HepG2 (cell line): ENCODE results near the gene FAM20A. TPM values are rescaled to one million over a fixed set of nuclear protein-coding genes. Genes with fewer than 3 reads are reported as not detected.

Source experiments
- ATAC-seq: fragments of 200-7000 bp; cut with Tn5 transposase; 3 replicates; pipeline ENCODE4 v1.9.1; 2020; ENCODE audit warnings: mild to moderate bottlenecking, moderate library complexity
- BruUV-seq: library from RNA; stranded (reverse); fragments of 400-500 nt; replicated peaks from 2 replicates; lab custom pipeline; 2021; lab: Mats Ljungman, UMichigan
- CTCF ChIA-PET: fragments of 300-600 bp; formaldehyde crosslinking; extraction: SDS; loops from one replicate; lab custom pipeline; 2021; ENCODE audit warnings: low total read pairs, inconsistent platforms, low intra/inter-chr PET ratio; lab: Yijun Ruan, JAX
- POLR2A ChIA-PET: fragments of 350-600 bp; sonication (Branson Sonifier 250); formaldehyde crosslinking; loops from one replicate; lab custom pipeline; 2020; ENCODE audit warnings: antibody characterized with exemption, inconsistent platforms; lab: Yijun Ruan, JAX
- DNase-seq: peaks from one replicate; pipeline ENCODE4 v3.0.0-alpha.2; 2015; ENCODE audit warnings: low spot score
- FAIRE-seq: peaks from 3 replicates; lab custom pipeline; 2011; peaks lifted over from hg19 to GRCh38; lab: Jason Lieb, UNC
- H2AFZ ChIP-seq: one replicate; pipeline ENCODE4 v1.6.1; 2011; ENCODE audit warnings: low read length, inconsistent platforms
- H3K27ac ChIP-seq: fragments of 300-600 bp; 3 replicates; pipeline ENCODE4 v1.8.0; 2011; ENCODE audit warnings: mixed run types, mild to moderate bottlenecking, mixed read lengths, low read length, inconsistent platforms; ENCODE audit not compliant: insufficient read depth; ENCODE audit errors: extremely low read length
- H3K27me3 ChIP-seq, 2 experiments: fragments of 200-600 bp in 1 of 2; 2 replicates in 1 of 2; 3 replicates in 1 of 2; pipeline versions ENCODE4 v1.6.0 to v1.8.0; 2011; ENCODE audit warnings: low read length in 2 of 2, mild to moderate bottlenecking in 2 of 2, moderate library complexity in 2 of 2, inconsistent platforms in 1 of 2; ENCODE audit not compliant: insufficient read depth in 2 of 2, control insufficient read depth in 1 of 2
- H3K36me3 ChIP-seq, 2 experiments: fragments of 200-600 bp in 1 of 2; replicated peaks in 1 of 2; 2 replicates in 1 of 2; 3 replicates in 1 of 2; pipeline versions ENCODE4 v1.5.1 to v1.8.0; 2011; ENCODE audit warnings: low read length in 2 of 2, inconsistent platforms in 1 of 2; ENCODE audit not compliant: insufficient read depth in 2 of 2, control insufficient read depth in 1 of 2
- H3K4me1 ChIP-seq: 2 replicates; pipeline ENCODE4 v1.5.1; 2012; ENCODE audit warnings: low read length, inconsistent platforms; ENCODE audit not compliant: insufficient read depth
- H3K4me2 ChIP-seq: 2 replicates; pipeline ENCODE4 v1.6.0; 2011; ENCODE audit warnings: low read depth, low read length, inconsistent platforms
- H3K4me3 ChIP-seq, 3 experiments: fragments of 200-600 bp in 1 of 3; sonication (generic), shearing (Covaris generic) in 1 of 3; replicated peaks in 1 of 3; 2 replicates each; pipeline ENCODE4 v1.5.1; 2011 to 2016; ENCODE audit warnings: low read length in 3 of 3, inconsistent platforms in 2 of 3, low read depth in 2 of 3, mild to moderate bottlenecking in 2 of 3, control low read depth in 1 of 3, mixed read lengths in 1 of 3; ENCODE audit not compliant: insufficient read depth in 1 of 3
- H3K79me2 ChIP-seq: one replicate; pipeline ENCODE4 v1.6.1; 2011; ENCODE audit warnings: low read length, inconsistent platforms; ENCODE audit not compliant: insufficient read depth
- H3K9ac ChIP-seq: 2 replicates; pipeline ENCODE4 v1.6.0; 2011; ENCODE audit warnings: mild to moderate bottlenecking, low read depth, low read length, inconsistent platforms; ENCODE audit not compliant: insufficient read depth
- H3K9me3 ChIP-seq: 2 replicates; pipeline ENCODE4 v1.5.1; 2012; ENCODE audit warnings: mild to moderate bottlenecking, low read length
- H4K20me1 ChIP-seq: 2 replicates; pipeline ENCODE4 v1.6.0; 2011; ENCODE audit warnings: inconsistent platforms, mild to moderate bottlenecking, low read length, moderate library complexity; ENCODE audit not compliant: insufficient read depth
- ATF1 ChIP-seq: IDR thresholded peaks from 2 replicates; pipeline ENCODE4 v1.6.1; 2016; ENCODE audit warnings: mild to moderate bottlenecking, control low read depth
- CCAR2 ChIP-seq: fragments of 200-400 bp; formaldehyde crosslinking; optimal IDR thresholded peaks from 2 replicates; pipeline ENCODE3; 2018; ENCODE audit warnings: low read depth, mild to moderate bottlenecking, low read length, moderate library complexity
- ELF4 ChIP-seq: sonication (generic); formaldehyde crosslinking; IDR thresholded peaks from 2 replicates; pipeline ENCODE4 v1.5.0; 2020; ENCODE audit warnings: missing genetic modification reagents, mild to moderate bottlenecking, moderate library complexity, borderline replicate concordance
- FIP1L1 ChIP-seq: fragments of 200-400 bp; formaldehyde crosslinking; IDR thresholded peaks from 2 replicates; pipeline ENCODE4 v1.6.1; 2018; ENCODE audit warnings: low read depth, mild to moderate bottlenecking, low read length, moderate library complexity, borderline replicate concordance; ENCODE audit not compliant: insufficient read depth
- MAFK ChIP-seq, 2 experiments: IDR thresholded peaks in 1 of 2; conservative IDR thresholded peaks in 1 of 2; 2 replicates each; pipeline ENCODE4 v1.6.1; 2011; ENCODE audit warnings: improper control_type of control experiment in 2 of 2, low read length in 2 of 2
- MED13 ChIP-seq: sonication (generic); formaldehyde crosslinking; IDR thresholded peaks from 2 replicates; pipeline ENCODE4 v1.5.0; 2020; ENCODE audit warnings: missing genetic modification reagents
- ONECUT2 ChIP-seq: sonication (generic); formaldehyde crosslinking; IDR thresholded peaks from 2 replicates; pipeline ENCODE4 v1.4.0; 2020; ENCODE audit warnings: missing genetic modification reagents
- SAFB2 ChIP-seq: sonication (generic); formaldehyde crosslinking; IDR thresholded peaks from 2 replicates; pipeline ENCODE4 v1.5.1; 2020; ENCODE audit warnings: missing genetic modification reagents, low read depth, mild to moderate bottlenecking, borderline replicate concordance
- TGIF2 ChIP-seq: IDR thresholded peaks from 2 replicates; pipeline ENCODE4 v1.6.1; 2016; ENCODE audit warnings: control low read depth, missing compliant biosample characterization
- ZKSCAN8 ChIP-seq: IDR thresholded peaks from 2 replicates; pipeline ENCODE4 v1.6.1; 2016; ENCODE audit warnings: borderline replicate concordance, missing genetic modification reagents, missing compliant biosample characterization
- ZNF253 ChIP-seq: sonication (generic); formaldehyde crosslinking; IDR thresholded peaks from 2 replicates; pipeline ENCODE4 v1.8.0; 2022; ENCODE audit warnings: mild to moderate bottlenecking, missing genetic modification reagents, borderline replicate concordance
- ZNF547 ChIP-seq: sonication (generic); formaldehyde crosslinking; IDR thresholded peaks from 2 replicates; pipeline ENCODE4 v1.5.1; 2020; ENCODE audit warnings: mild to moderate bottlenecking, missing genetic modification reagents
- WGBS: methylation state at CpG from one replicate; pipeline ENCODE4 v1.1.6; 2017; ENCODE audit warnings: low lambda C conversion rate; 5-methylcytosine and 5-hydroxymethylcytosine counted together
- in situ Hi-C: cut with HindIII; loops from 2 replicates; pipeline ENCODE4 v1.10.0; 2017; ENCODE audit warnings: low pct_unique_long_range_greater_than_20kb; ENCODE audit not compliant: extremely low pct_ligation_motif_present
- intact Hi-C: fragments of 100-400 bp; cut with micrococcal nuclease; formaldehyde crosslinking; loops from one replicate; pipeline ENCODE4 v1.10.0; 2022; ENCODE audit not compliant: unreplicated experiment
- polyA plus RNA-seq, 8 experiments: library from polyadenylated mRNA; depleted of rRNA in 3 of 8; stranded (reverse) in 7 of 8; unstranded in 1 of 8; fragments of >200 nt; fragmentation: Illumina TruSeq in 4 of 8; extraction: Trizol in 4 of 8; gene quantifications; 2 replicates each; pipeline versions ENCODE4 v1.2.1 to v1.2.3, GENCODE V29; 2011 to 2016; ENCODE audit warnings: low read depth in 4 of 8, missing spikeins in 1 of 8, mixed read lengths in 1 of 8; ENCODE audit not compliant: insufficient read depth in 1 of 8
- total RNA-seq, 5 experiments: library from RNA; depleted of rRNA; stranded (reverse); fragments of >200 nt; fragmentation: Illumina TruSeq; extraction: Trizol; gene quantifications; 2 replicates each; pipeline ENCODE4 v1.2.3, GENCODE V29; 2016; ENCODE audit warnings: low read depth in 1 of 5
- TF ChIP-seq, protein P1 (sequence below): IDR thresholded peaks from 2 replicates; pipeline ENCODE4 v1.6.1; 2012; ENCODE audit warnings: low read length, improper control_type of control experiment
- TF ChIP-seq, protein P2 (sequence below): sonication (generic); formaldehyde crosslinking; IDR thresholded peaks from 2 replicates; pipeline ENCODE4 v1.4.0; 2020; ENCODE audit warnings: mild to moderate bottlenecking, missing genetic modification reagents

Gene FAM20A
- total and polyA plus RNA-seq, 2 of the 13 experiments (the other 11 are each of a cell fraction or from before 2014, with no cell fraction given), result 9.3 to 20.7 TPM

DNA sequence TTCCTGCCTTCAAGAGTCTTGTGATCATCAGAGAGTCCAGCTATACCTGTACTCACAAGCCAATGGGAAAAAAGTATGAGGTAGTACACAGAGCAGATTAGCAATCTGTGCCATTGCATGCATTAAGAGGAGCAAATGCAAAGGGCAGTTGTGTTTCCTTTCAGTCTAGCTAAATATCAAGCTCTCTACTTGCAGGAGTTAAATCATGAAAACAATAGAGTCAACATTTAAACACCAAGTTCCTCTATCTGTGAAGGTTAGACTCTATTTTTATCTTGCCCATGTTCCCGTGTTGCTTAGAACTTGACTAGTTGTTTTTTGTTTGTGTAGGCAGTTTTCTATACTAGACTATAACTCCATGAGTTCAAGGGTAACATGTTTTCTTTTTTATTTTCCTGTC is 4.7 kb upstream of the FAM20A start (continued):
- no peak for TF ChIP-seq ELF4
- 0 out of 2 replicates have a peak, but pooled peaks have one; percentile 59 for TF ChIP-seq SAFB2 (CRISPR knock-in tag)
- no peak for TF ChIP-seq ZNF547
- no peak for TF ChIP-seq CCAR2
- TF ChIP-seq, protein P1, sequence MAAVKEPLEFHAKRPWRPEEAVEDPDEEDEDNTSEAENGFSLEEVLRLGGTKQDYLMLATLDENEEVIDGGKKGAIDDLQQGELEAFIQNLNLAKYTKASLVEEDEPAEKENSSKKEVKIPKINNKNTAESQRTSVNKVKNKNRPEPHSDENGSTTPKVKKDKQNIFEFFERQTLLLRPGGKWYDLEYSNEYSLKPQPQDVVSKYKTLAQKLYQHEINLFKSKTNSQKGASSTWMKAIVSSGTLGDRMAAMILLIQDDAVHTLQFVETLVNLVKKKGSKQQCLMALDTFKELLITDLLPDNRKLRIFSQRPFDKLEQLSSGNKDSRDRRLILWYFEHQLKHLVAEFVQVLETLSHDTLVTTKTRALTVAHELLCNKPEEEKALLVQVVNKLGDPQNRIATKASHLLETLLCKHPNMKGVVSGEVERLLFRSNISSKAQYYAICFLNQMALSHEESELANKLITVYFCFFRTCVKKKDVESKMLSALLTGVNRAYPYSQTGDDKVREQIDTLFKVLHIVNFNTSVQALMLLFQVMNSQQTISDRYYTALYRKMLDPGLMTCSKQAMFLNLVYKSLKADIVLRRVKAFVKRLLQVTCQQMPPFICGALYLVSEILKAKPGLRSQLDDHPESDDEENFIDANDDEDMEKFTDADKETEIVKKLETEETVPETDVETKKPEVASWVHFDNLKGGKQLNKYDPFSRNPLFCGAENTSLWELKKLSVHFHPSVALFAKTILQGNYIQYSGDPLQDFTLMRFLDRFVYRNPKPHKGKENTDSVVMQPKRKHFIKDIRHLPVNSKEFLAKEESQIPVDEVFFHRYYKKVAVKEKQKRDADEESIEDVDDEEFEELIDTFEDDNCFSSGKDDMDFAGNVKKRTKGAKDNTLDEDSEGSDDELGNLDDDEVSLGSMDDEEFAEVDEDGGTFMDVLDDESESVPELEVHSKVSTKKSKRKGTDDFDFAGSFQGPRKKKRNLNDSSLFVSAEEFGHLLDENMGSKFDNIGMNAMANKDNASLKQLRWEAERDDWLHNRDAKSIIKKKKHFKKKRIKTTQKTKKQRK, result no peak
- TF ChIP-seq TGIF2 (CRISPR knock-in tag), result no peak
- TF ChIP-seq ZKSCAN8, result peak; percentile 87
- TF ChIP-seq ONECUT2 (CRISPR knock-in tag), result no peak
- no peak for TF ChIP-seq FIP1L1
- peak; percentile 28 to 35; a peak in 1 of 4 replicates for TF ChIP-seq MAFK (conservative IDR thresholded peaks at IDR 0.05 in 1 of 2, IDR thresholded peaks at IDR 0.05 in 1 of 2; ENCODE audit: low read length in 2 of 2)
- peak; percentile 42; the same call in 1 of the 2 replicates for TF ChIP-seq ATF1 (CRISPR knock-in tag)

DNA sequence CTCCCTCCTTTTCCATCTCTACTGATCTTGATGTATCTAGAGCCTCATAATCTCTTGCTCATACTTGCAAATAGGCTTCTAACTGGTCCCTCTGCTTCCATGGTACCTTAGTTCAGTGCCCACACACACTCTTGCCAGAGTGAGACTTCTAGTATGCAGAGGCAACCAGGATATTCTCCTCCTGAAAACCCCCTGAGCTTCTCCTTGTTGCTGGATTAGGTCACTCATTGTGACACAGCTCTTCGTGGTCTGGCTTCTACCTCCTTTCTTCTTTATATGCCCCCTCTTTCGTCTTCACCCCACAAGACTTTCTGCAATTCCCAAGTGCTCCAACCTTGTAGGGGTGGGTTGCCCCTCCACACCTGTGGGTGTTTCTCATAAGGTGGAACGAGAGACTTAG is 2.5 kb upstream of the FAM20A start:
- Histone ChIP-seq H3K36me3 (no peaks in the 10 kb centered on the region), H3K9me3 (peaks cover 2% of the 10 kb centered on the region), H3K4me3 (no peak overlapping the region), H3K27me3 (peaks cover 3 to 11% of the 10 kb centered on the region in 2 experiments; a peak in 1 of 5 replicates), H3K9ac (no peak overlapping the region), H2AFZ (no peak overlapping the region), H3K4me1 (peaks cover 44% of the 10 kb centered on the region), H3K4me2 (no peak overlapping the region), H4K20me1 (no peaks in the 10 kb centered on the region), H3K79me2 (no peaks in the 10 kb centered on the region), H3K27ac (no peak overlapping the region)
- FAIRE-seq (no peak), ATAC-seq (no peak), DNase-seq (no peak)
- WGBS, result 90% methylated on average over 3 of the region's 3 CpGs
- CTCF ChIA-PET, result no interaction called here
- in situ Hi-C loops (no loop called here), intact Hi-C loops (loop anchor here (5.0 kb wide), 1 partner anchor 131 kb away; no protein-coding TSS in a partner anchor)
- POLR2A ChIA-PET, result no interaction called here
- no TSS peak for BruUV-seq
- TF ChIP-seq ZNF253 (CRISPR knock-in tag) (no peak), MED13 (CRISPR knock-in tag) (no peak)
- TF ChIP-seq, protein P2, sequence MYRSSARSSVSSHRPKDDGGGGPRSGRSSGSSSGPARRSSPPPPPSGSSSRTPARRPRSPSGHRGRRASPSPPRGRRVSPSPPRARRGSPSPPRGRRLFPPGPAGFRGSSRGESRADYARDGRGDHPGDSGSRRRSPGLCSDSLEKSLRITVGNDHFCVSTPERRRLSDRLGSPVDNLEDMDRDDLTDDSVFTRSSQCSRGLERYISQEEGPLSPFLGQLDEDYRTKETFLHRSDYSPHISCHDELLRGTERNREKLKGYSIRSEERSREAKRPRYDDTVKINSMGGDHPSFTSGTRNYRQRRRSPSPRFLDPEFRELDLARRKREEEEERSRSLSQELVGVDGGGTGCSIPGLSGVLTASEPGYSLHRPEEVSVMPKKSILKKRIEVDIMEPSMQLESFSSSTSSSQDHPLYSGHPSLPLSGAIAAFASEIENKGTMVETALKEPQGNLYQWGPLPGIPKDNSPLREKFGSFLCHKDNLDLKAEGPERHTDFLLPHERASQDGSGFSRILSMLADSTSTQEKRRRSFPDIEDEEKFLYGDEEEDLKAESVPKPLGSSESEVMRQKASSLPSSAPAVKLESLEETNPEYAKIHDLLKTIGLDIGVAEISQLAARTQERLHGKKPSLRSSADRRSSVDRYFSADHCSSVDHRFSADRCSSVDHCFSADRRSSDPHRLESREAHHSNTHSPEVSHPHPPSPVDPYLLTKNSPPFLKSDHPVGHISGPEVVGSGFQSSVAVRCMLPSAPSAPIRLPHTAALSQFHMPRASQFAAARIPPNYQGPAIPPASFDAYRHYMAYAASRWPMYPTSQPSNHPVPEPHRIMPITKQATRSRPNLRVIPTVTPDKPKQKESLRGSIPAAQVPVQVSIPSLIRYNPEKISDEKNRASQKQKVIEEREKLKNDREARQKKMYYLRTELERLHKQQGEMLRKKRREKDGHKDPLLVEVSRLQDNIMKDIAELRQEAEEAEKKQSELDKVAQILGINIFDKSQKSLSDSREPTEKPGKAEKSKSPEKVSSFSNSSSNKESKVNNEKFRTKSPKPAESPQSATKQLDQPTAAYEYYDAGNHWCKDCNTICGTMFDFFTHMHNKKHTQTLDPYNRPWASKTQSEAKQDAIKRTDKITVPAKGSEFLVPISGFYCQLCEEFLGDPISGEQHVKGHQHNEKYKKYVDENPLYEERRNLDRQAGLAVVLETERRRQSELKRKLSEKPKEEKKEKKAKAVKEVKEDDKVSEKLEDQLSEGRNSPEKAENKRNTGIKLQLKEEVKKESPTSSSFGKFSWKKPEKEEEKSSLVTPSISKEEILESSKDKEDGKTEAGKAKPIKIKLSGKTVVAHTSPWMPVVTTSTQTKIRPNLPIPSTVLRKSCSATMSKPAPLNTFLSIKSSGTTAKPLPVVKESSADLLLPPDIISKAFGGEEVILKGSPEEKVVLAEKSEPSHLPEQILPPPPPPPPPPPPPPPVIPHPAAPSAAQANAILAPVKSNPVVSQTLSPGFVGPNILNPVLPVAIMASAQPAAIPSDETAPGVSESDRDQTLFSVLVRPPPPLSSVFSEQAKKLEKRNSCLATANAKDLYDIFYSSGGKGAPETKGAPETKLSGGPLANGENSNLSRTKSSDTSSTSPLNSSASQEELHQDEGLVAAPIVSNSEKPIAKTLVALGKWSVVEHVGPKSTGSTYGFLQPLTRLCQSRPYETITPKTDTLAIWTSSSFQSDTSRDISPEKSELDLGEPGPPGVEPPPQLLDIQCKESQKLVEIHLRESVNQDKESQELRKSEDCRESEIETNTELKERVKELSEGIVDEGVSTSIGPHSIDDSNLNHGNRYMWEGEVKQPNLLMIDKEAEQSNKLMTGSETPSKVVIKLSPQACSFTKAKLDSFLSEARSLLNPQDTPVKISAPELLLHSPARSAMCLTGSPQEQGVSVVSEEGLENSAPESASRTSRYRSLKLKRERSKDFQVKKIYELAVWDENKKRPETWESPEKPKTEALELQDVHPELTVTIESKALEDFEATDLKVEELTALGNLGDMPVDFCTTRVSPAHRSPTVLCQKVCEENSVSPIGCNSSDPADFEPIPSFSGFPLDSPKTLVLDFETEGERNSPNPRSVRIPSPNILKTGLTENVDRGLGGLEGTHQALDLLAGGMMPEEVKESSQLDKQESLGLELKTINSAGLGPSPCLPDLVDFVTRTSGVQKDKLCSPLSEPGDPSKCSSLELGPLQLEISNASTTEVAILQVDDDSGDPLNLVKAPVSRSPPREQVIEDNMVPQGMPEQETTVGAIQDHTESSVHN (CRISPR knock-in tag), result no peak
